ENCODE data around the gene RPN2.

- TF ChIP-seq CTCF (IDR thresholded peaks at IDR 0.05) (no peak), EZH2 (IDR thresholded peaks at IDR 0.05; ENCODE audit: borderline replicate concordance, insufficient read depth, low read depth, low read length, poor library complexity, severe bottlenecking) (no peak)
Measured at GRCh38 chr20:37151529-37151928, 27.6 kb upstream of the RPN2 start.

All from B cell (primary cell).